ENCODE results near the gene CLTCL1. TPM values are rescaled to one million over a fixed set of nuclear protein-coding genes. Genes with fewer than 3 reads are reported as not detected.

Gene CLTCL1
- total and polyA plus RNA-seq, 9 of the 15 experiments (the other 6 are each of a cell fraction or from before 2014, with no cell fraction given): 1.1 to 11.7 (median 5.0) TPM

GRCh38 chr22:19201869-19202798, 89.4 kb downstream of the CLTCL1 start (continued):
- no peak for TF ChIP-seq MYBL2 (IDR thresholded peaks at IDR 0.05; ENCODE audit: low read depth)
- TF ChIP-seq MYBL2 (CRISPR knock-in tag; IDR thresholded peaks at IDR 0.05; ENCODE audit: borderline replicate concordance): no peak
- TF ChIP-seq CTBP1 (IDR thresholded peaks at IDR 0.05; ENCODE audit: borderline replicate concordance): peak; percentile 67; the same call in 1 of the 2 replicates
- no peak for TF ChIP-seq NBN (IDR thresholded peaks at IDR 0.05; ENCODE audit: low read depth)
- peak; percentile 86 for TF ChIP-seq ZBTB9 (CRISPR knock-in tag; IDR thresholded peaks at IDR 0.05)
- peak; percentile 92; the same call in 1 of the 2 replicates for TF ChIP-seq THRB (CRISPR knock-in tag; conservative IDR thresholded peaks at IDR 0.05)
- TF ChIP-seq ZNF197 (CRISPR knock-in tag; IDR thresholded peaks at IDR 0.05; ENCODE audit: low read depth): no peak
- no peak for TF ChIP-seq SFPQ (IDR thresholded peaks at IDR 0.05; ENCODE audit: low read depth, low read length)
- no peak for TF ChIP-seq ZNF124 (CRISPR knock-in tag; IDR thresholded peaks at IDR 0.05)
- TF ChIP-seq ZNF592 (IDR thresholded peaks at IDR 0.05): no peak
- TF ChIP-seq POLR3G (IDR thresholded peaks at IDR 0.05; ENCODE audit: extremely low read depth, insufficient read length, insufficient replicate concordance): no peak
- TF ChIP-seq ZMIZ1 (IDR thresholded peaks at IDR 0.05; ENCODE audit: low read depth in 2 of 2, low read length in 2 of 2): 0 out of 4 replicates have a peak, but pooled peaks of 1 of the 2 experiments have one; percentile 26
